Smooth muscle cell (in vitro differentiated cells): ENCODE data around the gene NCAPH2. TPM values are rescaled to one million over a fixed set of nuclear protein-coding genes. Genes with fewer than 3 reads are reported as not detected.

Experiments used
- DNase-seq: peaks from one replicate; lab custom pipeline; 2025; ENCODE audit not compliant: unreplicated experiment; lab: John Stamatoyannopoulos, UW
- H2AFZ ChIP-seq: fragments of 200-600 bp; sonication (generic); 2 replicates; pipeline ENCODE4 v1.6.0; 2016; ENCODE audit warnings: antibody characterized with exemption, low read depth, mild to moderate bottlenecking
- H3F3A ChIP-seq: fragments of 200-600 bp; sonication (generic); 2 replicates; pipeline ENCODE4 v1.6.0; 2017; ENCODE audit warnings: antibody characterized with exemption, low read depth
- H3K27ac ChIP-seq: fragments of 200-600 bp; sonication (generic); 2 replicates; pipeline ENCODE4 v1.5.1; 2016; ENCODE audit warnings: low read depth, mild to moderate bottlenecking
- H3K27me3 ChIP-seq: fragments of 200-600 bp; sonication (generic); 2 replicates; pipeline ENCODE4 v1.6.1; 2016; ENCODE audit warnings: low read depth, mild to moderate bottlenecking
- H3K36me3 ChIP-seq: fragments of 200-600 bp; sonication (generic); 2 replicates; pipeline ENCODE4 v1.5.1; 2016; ENCODE audit warnings: low read depth
- H3K4me1 ChIP-seq: fragments of 200-600 bp; sonication (generic); 2 replicates; pipeline ENCODE4 v1.5.1; 2016; ENCODE audit warnings: low read depth
- H3K4me2 ChIP-seq: fragments of 200-600 bp; sonication (generic); 2 replicates; pipeline ENCODE4 v1.6.0; 2016; ENCODE audit warnings: mild to moderate bottlenecking
- H3K4me3 ChIP-seq: fragments of 200-600 bp; sonication (generic); 2 replicates; pipeline ENCODE4 v1.5.1; 2016; ENCODE audit warnings: mild to moderate bottlenecking
- H3K79me2 ChIP-seq: fragments of 200-600 bp; sonication (generic); 2 replicates; pipeline ENCODE4 v1.6.0; 2016; ENCODE audit warnings: low read depth, mild to moderate bottlenecking
- H3K9ac ChIP-seq: fragments of 200-600 bp; sonication (generic); 2 replicates; pipeline ENCODE4 v1.6.0; 2016; ENCODE audit warnings: low read depth
- H3K9me3 ChIP-seq: fragments of 200-600 bp; sonication (generic); replicated peaks from 2 replicates; pipeline ENCODE4 v1.5.1; 2016; ENCODE audit warnings: low read depth
- H4K20me1 ChIP-seq: fragments of 200-600 bp; sonication (generic); 2 replicates; pipeline ENCODE4 v1.6.0; 2016; ENCODE audit warnings: low read depth
- WGBS: methylation state at CpG from one replicate; pipeline ENCODE4 v1.1.7; 2016; ENCODE audit warnings: low lambda C conversion rate; 5-methylcytosine and 5-hydroxymethylcytosine counted together
- polyA plus RNA-seq: library from polyadenylated mRNA; unstranded; fragments of >200 nt; fragmentation: Nextera tagmentation; extraction: Ambion mirVana; gene quantifications from 2 replicates; pipeline ENCODE4 v1.2.1, GENCODE V29; 2016
- total RNA-seq: library from RNA; depleted of rRNA; stranded (reverse); fragments of >200 nt; gene quantifications from 2 replicates; pipeline ENCODE4 v1.2.3, GENCODE V29; 2014
- TF ChIP-seq, protein P1 (sequence below): fragments of 200-600 bp; sonication (generic); IDR thresholded peaks from 2 replicates; pipeline ENCODE4 v1.5.1; 2017; ENCODE audit warnings: borderline replicate concordance, mild to moderate bottlenecking, antibody characterized with exemption; ENCODE audit not compliant: insufficient read depth, poor library complexity, severe bottlenecking

The NCAPH2 gene
- total and polyA plus RNA-seq, 2 experiments from 2014 or later, result 24.1 to 45.7 TPM

DNA sequence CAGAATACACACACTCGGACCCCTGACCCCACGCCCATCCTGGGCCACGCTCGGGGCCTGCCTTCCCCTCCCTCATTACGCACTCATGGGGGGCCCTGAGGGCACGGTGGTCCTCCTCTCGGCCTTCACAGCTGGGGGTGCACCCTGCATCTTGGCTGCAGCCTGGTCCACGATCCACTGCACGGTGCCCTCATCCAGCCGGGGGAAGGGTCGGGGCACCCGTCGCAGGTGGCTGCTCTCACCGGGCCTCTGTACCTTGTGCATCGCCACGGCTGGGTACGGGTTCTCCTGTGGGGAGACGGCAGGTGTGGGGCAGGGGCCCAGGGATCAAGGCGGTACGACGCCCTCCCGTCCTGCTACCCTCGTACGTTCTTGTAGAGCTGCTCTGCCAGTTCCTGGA is 43.6 kb upstream of the NCAPH2 start:
- no peak overlapping the region for H3K9ac ChIP-seq
- DNase-seq, result no peak
- H3K36me3 ChIP-seq, result no peaks in the 10 kb centered on the region

GRCh38 chr22:50465066-50465930 is 42.7 kb upstream of the NCAPH2 start:
- H3F3A ChIP-seq, result no peaks in the 10 kb centered on the region
- no peak overlapping the region for H2AFZ ChIP-seq
- peaks cover 6% of the 10 kb centered on the region for H3K4me1 ChIP-seq
- WGBS, result 96% methylated on average over 29 of the region's 30 CpGs
- H3K36me3 ChIP-seq, result no peaks in the 10 kb centered on the region
- no peaks in the 10 kb centered on the region for H3K27me3 ChIP-seq
- H3K9me3 ChIP-seq, result no peaks in the 10 kb centered on the region
- peaks cover 54% of the 10 kb centered on the region for H4K20me1 ChIP-seq
- no peak overlapping the region for H3K27ac ChIP-seq
- no peak for DNase-seq
- TF ChIP-seq, protein P1, sequence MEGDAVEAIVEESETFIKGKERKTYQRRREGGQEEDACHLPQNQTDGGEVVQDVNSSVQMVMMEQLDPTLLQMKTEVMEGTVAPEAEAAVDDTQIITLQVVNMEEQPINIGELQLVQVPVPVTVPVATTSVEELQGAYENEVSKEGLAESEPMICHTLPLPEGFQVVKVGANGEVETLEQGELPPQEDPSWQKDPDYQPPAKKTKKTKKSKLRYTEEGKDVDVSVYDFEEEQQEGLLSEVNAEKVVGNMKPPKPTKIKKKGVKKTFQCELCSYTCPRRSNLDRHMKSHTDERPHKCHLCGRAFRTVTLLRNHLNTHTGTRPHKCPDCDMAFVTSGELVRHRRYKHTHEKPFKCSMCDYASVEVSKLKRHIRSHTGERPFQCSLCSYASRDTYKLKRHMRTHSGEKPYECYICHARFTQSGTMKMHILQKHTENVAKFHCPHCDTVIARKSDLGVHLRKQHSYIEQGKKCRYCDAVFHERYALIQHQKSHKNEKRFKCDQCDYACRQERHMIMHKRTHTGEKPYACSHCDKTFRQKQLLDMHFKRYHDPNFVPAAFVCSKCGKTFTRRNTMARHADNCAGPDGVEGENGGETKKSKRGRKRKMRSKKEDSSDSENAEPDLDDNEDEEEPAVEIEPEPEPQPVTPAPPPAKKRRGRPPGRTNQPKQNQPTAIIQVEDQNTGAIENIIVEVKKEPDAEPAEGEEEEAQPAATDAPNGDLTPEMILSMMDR, result no peak
- no peak overlapping the region for H3K4me2 ChIP-seq
- H3K4me3 ChIP-seq, result no peak overlapping the region
- no peak overlapping the region for H3K9ac ChIP-seq
- H3K79me2 ChIP-seq, result peaks cover 25% of the 10 kb centered on the region

More for the DNA sequence above, 43.6 kb upstream of the NCAPH2 start:
- 97% methylated on average over 24 of the region's 24 CpGs for WGBS
- Histone ChIP-seq H3K27me3 (no peaks in the 10 kb centered on the region), H3K4me1 (no peaks in the 10 kb centered on the region), H2AFZ (no peak overlapping the region), H3F3A (no peaks in the 10 kb centered on the region), H3K9me3 (no peaks in the 10 kb centered on the region), H3K4me3 (no peak overlapping the region), H3K4me2 (no peak overlapping the region), H4K20me1 (peaks cover 45% of the 10 kb centered on the region), H3K27ac (no peak overlapping the region), H3K79me2 (peaks cover 17% of the 10 kb centered on the region)
- TF ChIP-seq, protein P1, result no peak

- Histone ChIP-seq H3K27me3 (no peaks in the 10 kb centered on the region), H3K4me1 (peaks cover 6% of the 10 kb centered on the region), H3K27ac (no peak overlapping the region), H2AFZ (no peak overlapping the region), H3K9ac (no peak overlapping the region), H3F3A (no peaks in the 10 kb centered on the region), H4K20me1 (peaks cover 74% of the 10 kb centered on the region), H3K4me3 (no peak overlapping the region), H3K4me2 (no peak overlapping the region), H3K9me3 (no peaks in the 10 kb centered on the region), H3K36me3 (no peaks in the 10 kb centered on the region), H3K79me2 (peaks cover 46% of the 10 kb centered on the region)
- TF ChIP-seq, protein P1, result no peak
- no peak for DNase-seq
- WGBS, result 95% methylated on average over 23 of the region's 24 CpGs
Observed at GRCh38 chr22:50467341-50467740, 40.7 kb upstream of the NCAPH2 start.
